Measurements from ENCODE around the gene TRMT2A.

TRMT2A gene

GRCh38 chr22:20146777-20147176, 29.8 kb upstream of the TRMT2A start:
- DNase-seq (ENCODE audit: insufficient read length), result peak; percentile 56
- peak; percentile 21 for FAIRE-seq
- TF ChIP-seq TAF1 (IDR thresholded peaks at IDR 0.05; ENCODE audit: borderline replicate concordance, low read depth, low read length) (no peak), POLR2AphosphoS5 (IDR thresholded peaks at IDR 0.05; ENCODE audit: low read depth, low read length) (no peak), POLR2A (IDR thresholded peaks at IDR 0.05; ENCODE audit: low read depth, low read length) (no peak)

GRCh38 chr22:20145832-20146223, 28.8 kb upstream of the TRMT2A start:
- DNase-seq (ENCODE audit: insufficient read length), result no peak
- no peak for FAIRE-seq
- TF ChIP-seq POLR2A (IDR thresholded peaks at IDR 0.05; ENCODE audit: low read depth, low read length), result no peak
- TF ChIP-seq TAF1 (IDR thresholded peaks at IDR 0.05; ENCODE audit: borderline replicate concordance, low read depth, low read length), result no peak
- no peak for TF ChIP-seq POLR2AphosphoS5 (IDR thresholded peaks at IDR 0.05; ENCODE audit: low read depth, low read length)

GRCh38 chr22:20145206-20145831, 28.3 kb upstream of the TRMT2A start:
- FAIRE-seq, result no peak

GRCh38 chr22:20143883-20144665, 27.0 kb upstream of the TRMT2A start:
- FAIRE-seq, result no peak
- TF ChIP-seq TAF1 (IDR thresholded peaks at IDR 0.05; ENCODE audit: borderline replicate concordance, low read depth, low read length) (no peak), POLR2A (IDR thresholded peaks at IDR 0.05; ENCODE audit: low read depth, low read length) (no peak), POLR2AphosphoS5 (IDR thresholded peaks at IDR 0.05; ENCODE audit: low read depth, low read length) (no peak)
- DNase-seq (ENCODE audit: insufficient read length), result no peak

More at GRCh38 chr22:20145206-20145831, 28.3 kb upstream of the TRMT2A start:
- no peak for DNase-seq (ENCODE audit: insufficient read length)
- TF ChIP-seq TAF1 (IDR thresholded peaks at IDR 0.05; ENCODE audit: borderline replicate concordance, low read depth, low read length) (no peak), POLR2AphosphoS5 (IDR thresholded peaks at IDR 0.05; ENCODE audit: low read depth, low read length) (no peak), POLR2A (IDR thresholded peaks at IDR 0.05; ENCODE audit: low read depth, low read length) (no peak)

- no peak for FAIRE-seq
- TF ChIP-seq POLR2AphosphoS5 (IDR thresholded peaks at IDR 0.05; ENCODE audit: low read depth, low read length), result no peak
- no peak for TF ChIP-seq POLR2A (IDR thresholded peaks at IDR 0.05; ENCODE audit: low read depth, low read length)
- no peak for TF ChIP-seq TAF1 (IDR thresholded peaks at IDR 0.05; ENCODE audit: borderline replicate concordance, low read depth, low read length)
These were observed 25.9 kb upstream of the TRMT2A start for GRCh38 chr22:20142711-20143621.

GRCh38 chr22:20141186-20142077, 24.4 kb upstream of the TRMT2A start:
- FAIRE-seq (no peak), DNase-seq (ENCODE audit: insufficient read length) (no peak)
- TF ChIP-seq TAF1 (IDR thresholded peaks at IDR 0.05; ENCODE audit: borderline replicate concordance, low read depth, low read length) (no peak), POLR2AphosphoS5 (IDR thresholded peaks at IDR 0.05; ENCODE audit: low read depth, low read length) (no peak), POLR2A (IDR thresholded peaks at IDR 0.05; ENCODE audit: low read depth, low read length) (no peak)

More at GRCh38 chr22:20142711-20143621, 25.9 kb upstream of the TRMT2A start:
- DNase-seq (ENCODE audit: insufficient read length), result no peak

- FAIRE-seq (no peak), DNase-seq (ENCODE audit: insufficient read length) (no peak)
- TF ChIP-seq TAF1 (IDR thresholded peaks at IDR 0.05; ENCODE audit: borderline replicate concordance, low read depth, low read length) (no peak), POLR2AphosphoS5 (IDR thresholded peaks at IDR 0.05; ENCODE audit: low read depth, low read length) (no peak)
These were observed 23.5 kb upstream of the TRMT2A start for GRCh38 chr22:20140521-20140964.

GRCh38 chr22:20140107-20140445, 23.1 kb upstream of the TRMT2A start:
- FAIRE-seq (no peak), DNase-seq (ENCODE audit: insufficient read length) (no peak)
- TF ChIP-seq POLR2AphosphoS5 (IDR thresholded peaks at IDR 0.05; ENCODE audit: low read depth, low read length), result no peak
- TF ChIP-seq TAF1 (IDR thresholded peaks at IDR 0.05; ENCODE audit: borderline replicate concordance, low read depth, low read length), result no peak
- no peak for TF ChIP-seq POLR2A (IDR thresholded peaks at IDR 0.05; ENCODE audit: low read depth, low read length)

GRCh38 chr22:20139391-20140106, 22.5 kb upstream of the TRMT2A start:
- FAIRE-seq (no peak), DNase-seq (ENCODE audit: insufficient read length) (no peak)
- TF ChIP-seq TAF1 (IDR thresholded peaks at IDR 0.05; ENCODE audit: borderline replicate concordance, low read depth, low read length), result no peak
- TF ChIP-seq POLR2AphosphoS5 (IDR thresholded peaks at IDR 0.05; ENCODE audit: low read depth, low read length), result no peak
- TF ChIP-seq POLR2A (IDR thresholded peaks at IDR 0.05; ENCODE audit: low read depth, low read length), result no peak

- no peak for TF ChIP-seq POLR2AphosphoS5 (IDR thresholded peaks at IDR 0.05; ENCODE audit: low read depth, low read length)
- no peak for TF ChIP-seq POLR2A (IDR thresholded peaks at IDR 0.05; ENCODE audit: low read depth, low read length)
- TF ChIP-seq TAF1 (IDR thresholded peaks at IDR 0.05; ENCODE audit: borderline replicate concordance, low read depth, low read length), result no peak
- DNase-seq (ENCODE audit: insufficient read length), result no peak
- FAIRE-seq, result no peak
These were observed 21.8 kb upstream of the TRMT2A start for GRCh38 chr22:20138868-20139267.

All from GM12892 (cell line).